Stomach (tissue), 9 donors: ENCODE measurements around the gene PEPD. TPM values are rescaled to one million over a fixed set of nuclear protein-coding genes. Genes with fewer than 3 reads are reported as not detected.

ENCODE experiments used
- DNase-seq, 2 donors: peaks; one replicate each; pipeline versions ENCODE4 v3.0.0 to v3.0.0-alpha.2; 2013 to 2019
- H3K27ac ChIP-seq, 5 donors: fragments of 200-600 bp in 4 of 5; sonication (generic) in 4 of 5; one replicate each; pipeline ENCODE4 v1.5.1; 2013 to 2019; ENCODE audit warnings: mild to moderate bottlenecking in 1 of 5, moderate library complexity in 1 of 5
- H3K27me3 ChIP-seq, 3 donors: fragments of 200-600 bp; sonication (generic); one replicate each; pipeline ENCODE4 v1.5.1; 2017 to 2019; ENCODE audit warnings: mixed run types in 1 of 3
- H3K36me3 ChIP-seq, 4 donors: fragments of 200-600 bp; sonication (generic); 1 replicate in 3 of 4; 2 replicates in 1 of 4; pipeline ENCODE4 v1.5.1; 2016 to 2019
- H3K4me1 ChIP-seq, 4 donors: fragments of 200-600 bp; sonication (generic); one replicate each; pipeline ENCODE4 v1.5.1; 2016 to 2019
- H3K4me3 ChIP-seq, 4 donors: fragments of 200-600 bp; sonication (generic) in 3 of 4; one replicate each; pipeline ENCODE4 v1.5.1; 2016 to 2019; ENCODE audit warnings: mild to moderate bottlenecking in 1 of 4
- H3K9me3 ChIP-seq, 4 donors: fragments of 200-600 bp; sonication (generic); one replicate each; pipeline ENCODE4 v1.5.1; 2016 to 2019
- CTCF ChIP-seq, 7 experiments: fragments of 450-650 bp in 4 of 7; fragments of 200-600 bp in 3 of 7; sonication (generic) in 3 of 7; IDR thresholded peaks; one replicate each; pipeline ENCODE4 v1.5.1; 2016 to 2019; ENCODE audit warnings: antibody characterized with exemption in 7 of 7, control low read depth in 2 of 7, mild to moderate bottlenecking in 1 of 7
- EP300 ChIP-seq: sonication (generic); formaldehyde crosslinking; IDR thresholded peaks from one replicate; pipeline ENCODE4 v1.6.1; 2017; ENCODE audit warnings: antibody characterized with exemption
- POLR2A ChIP-seq, 4 donors: fragments of 450-650 bp; IDR thresholded peaks; one replicate each; pipeline ENCODE4 v1.6.1; 2016; ENCODE audit warnings: antibody characterized with exemption in 4 of 4, control low read depth in 2 of 4, mild to moderate bottlenecking in 1 of 4, moderate library complexity in 1 of 4
- POLR2AphosphoS5 ChIP-seq, 3 donors: sonication (generic); formaldehyde crosslinking; IDR thresholded peaks; one replicate each; pipeline ENCODE4 v1.6.1; 2016; ENCODE audit warnings: antibody characterized with exemption in 3 of 3
- WGBS, 5 donors: extraction: QIAGEN DNeasy Blood & Tissue Kit in 3 of 5; methylation state at CpG; one replicate each; pipeline versions ENCODE4 v1.1.5 to v1.1.7; 2013 to 2018; 5-methylcytosine and 5-hydroxymethylcytosine counted together
- intact Hi-C: fragments of 100-400 bp; cut with DNase I; formaldehyde crosslinking; loops from one replicate; pipeline ENCODE4 v1.15.1; 2023; ENCODE audit warnings: low total_unique reads
- polyA plus RNA-seq, 3 donors: library from polyadenylated mRNA; stranded (reverse); fragments of 200-250 nt; gene quantifications; one replicate each; pipeline ENCODE4 v1.2.3, GENCODE V29; 2013
- total RNA-seq, 5 donors: library from RNA; depleted of rRNA; stranded (reverse); fragments of >200 nt; gene quantifications; one replicate each; pipeline versions ENCODE4 v1.1.0 to v1.2.3, GENCODE V29; 2014 to 2016
- donor health status: healthy with polysubstance abuse.
- donor health status: Bipolar disorder and iron deficiency.
- donor health status: healthy.

Gene PEPD
- total and polyA plus RNA-seq, 8 donors, result 8.8 to 99.4 (median 42.7) TPM

GRCh38 chr19:33465834-33466233 lies 55.8 kb downstream of the PEPD start:
- no peak for DNase-seq
- Histone ChIP-seq H3K4me3 (no peak overlapping the region), H3K27ac (no peak overlapping the region), H3K9me3 (no peaks in the 10 kb centered on the region), H3K36me3 (peaks cover 22 to 55% (median 38%) of the 10 kb centered on the region in 4 donors), H3K4me1 (no peaks in the 10 kb centered on the region), H3K27me3 (no peaks in the 10 kb centered on the region)
- 67 to 92% (median 87%) methylated on average over 1 of the region's 1 CpG for WGBS, 5 donors
- intact Hi-C loops, result no loop called here
- TF ChIP-seq POLR2AphosphoS5 (IDR thresholded peaks at IDR 0.05) (no peak), EP300 (no peak), CTCF (IDR thresholded peaks at IDR 0.05) (no peak), POLR2A (IDR thresholded peaks at IDR 0.05) (no peak)

- Histone ChIP-seq H3K36me3 (peaks cover 22 to 60% (median 41%) of the 10 kb centered on the region in 4 donors), H3K9me3 (no peaks in the 10 kb centered on the region), H3K27me3 (no peaks in the 10 kb centered on the region), H3K4me3 (no peak overlapping the region), H3K4me1 (no peaks in the 10 kb centered on the region), H3K27ac (no peak overlapping the region)
- intact Hi-C loops, result no loop called here
- DNase-seq, result no peak
- TF ChIP-seq CTCF (IDR thresholded peaks at IDR 0.05) (no peak), EP300 (no peak), POLR2AphosphoS5 (IDR thresholded peaks at IDR 0.05) (no peak), POLR2A (IDR thresholded peaks at IDR 0.05) (no peak)
- WGBS, 5 donors, result 91 to 95% (median 94%) methylated on average over 9 of the region's 9 CpGs
These were observed 56.2 kb downstream of the PEPD start for GRCh38 chr19:33465371-33465770.

- no peak for DNase-seq
- Histone ChIP-seq H3K4me1 (no peaks in the 10 kb centered on the region), H3K27me3 (no peaks in the 10 kb centered on the region), H3K9me3 (no peaks in the 10 kb centered on the region), H3K4me3 (no peak overlapping the region), H3K36me3 (peaks cover 22 to 66% (median 45%) of the 10 kb centered on the region in 4 donors), H3K27ac (no peak overlapping the region)
- 78 to 92% (median 90%) methylated on average over 10 of the region's 10 CpGs for WGBS, 5 donors
- intact Hi-C loops, result no loop called here
- TF ChIP-seq POLR2A (IDR thresholded peaks at IDR 0.05) (no peak), EP300 (no peak), CTCF (IDR thresholded peaks at IDR 0.05) (no peak), POLR2AphosphoS5 (IDR thresholded peaks at IDR 0.05) (no peak)
These were observed 56.9 kb downstream of the PEPD start for GRCh38 chr19:33464733-33465115.

- no peak for DNase-seq
- Histone ChIP-seq H3K4me3 (no peak overlapping the region), H3K27ac (no peak overlapping the region), H3K27me3 (no peaks in the 10 kb centered on the region), H3K36me3 (peaks cover 22 to 72% (median 45%) of the 10 kb centered on the region in 4 donors), H3K4me1 (no peaks in the 10 kb centered on the region), H3K9me3 (no peaks in the 10 kb centered on the region)
- no peak for TF ChIP-seq EP300
- TF ChIP-seq POLR2AphosphoS5 (IDR thresholded peaks at IDR 0.05), result no peak
- no peak for TF ChIP-seq POLR2A (IDR thresholded peaks at IDR 0.05)
- no peak for TF ChIP-seq CTCF (IDR thresholded peaks at IDR 0.05)
- intact Hi-C loops, result no loop called here
- WGBS, 5 donors, result 82 to 97% (median 85%) methylated on average over 10 to 12 of the region's 12 CpGs
These were observed 57.4 kb downstream of the PEPD start for GRCh38 chr19:33464010-33464732.
